Psoas muscle (tissue), 8 donors: ENCODE data around the gene METRNL. TPM values are rescaled to one million over a fixed set of nuclear protein-coding genes. Genes with fewer than 3 reads are reported as not detected.
A peak's percentile ranks its signal among the peaks of the same experiment; 100 is the strongest.

Source experiments
- ATAC-seq, 4 donors: fragments of 200-7000 bp; cut with Tn5 transposase; one replicate each; pipeline ENCODE4 v1.9.1; 2020; ENCODE audit warnings: moderate library complexity in 3 of 4, mild to moderate bottlenecking in 2 of 4
- DNase-seq, 2 donors: peaks; one replicate each; pipeline ENCODE4 v3.0.0-alpha.2; 2020
- H3K27ac ChIP-seq: fragments of 200-600 bp; one replicate; pipeline ENCODE4 v1.8.0; 2022
- H3K27me3 ChIP-seq, 3 donors: fragments of 200-600 bp in 1 of 3; one replicate each; pipeline versions ENCODE4 v1.6.1 to v1.8.0; 2013 to 2022; ENCODE audit warnings: low read length in 2 of 3, mild to moderate bottlenecking in 2 of 3, moderate library complexity in 1 of 3; ENCODE audit not compliant: insufficient read depth in 3 of 3
- H3K36me3 ChIP-seq, 2 donors: fragments of 200-600 bp in 1 of 2; one replicate each; pipeline versions ENCODE4 v1.6.1 to v1.8.0; 2013 to 2022; ENCODE audit warnings: low read depth in 1 of 2, mild to moderate bottlenecking in 1 of 2, moderate library complexity in 1 of 2; ENCODE audit not compliant: insufficient read depth in 1 of 2
- H3K4me1 ChIP-seq: fragments of 200-600 bp; one replicate; pipeline ENCODE4 v1.8.0; 2022
- H3K4me3 ChIP-seq: fragments of 200-600 bp; one replicate; pipeline ENCODE4 v1.8.0; 2022; ENCODE audit warnings: mild to moderate bottlenecking
- H3K9me3 ChIP-seq: fragments of 200-600 bp; one replicate; pipeline ENCODE4 v1.8.0; 2022
- WGBS, 3 donors: extraction: QIAGEN DNeasy Blood & Tissue Kit; methylation state at CpG; one replicate each; pipeline versions ENCODE4 v1.1.6 to v1.1.7; 2013; 5-methylcytosine and 5-hydroxymethylcytosine counted together
- intact Hi-C, 2 donors: fragments of 100-400 bp; cut with DNase I; formaldehyde crosslinking; loops; one replicate each; pipeline versions ENCODE4 v1.11.0 to v1.14.2; 2022
- polyA plus RNA-seq, 3 donors: library from polyadenylated mRNA; stranded (reverse); fragments of 200-250 nt; gene quantifications; one replicate each; pipeline ENCODE4 v1.2.3, GENCODE V29; 2013
- total RNA-seq, 4 donors: library from RNA; stranded (reverse); fragmentation: NEBNext Ultra II Directional in 2 of 4; extraction: Animal tissue kit (Norgen Biotek cat#: 25700) in 2 of 4; gene quantifications; one replicate each; pipeline versions ENCODE4 v1.2.1 to v1.2.4, GENCODE V29; 2021 to 2023
- TF ChIP-seq, protein P1 (sequence below): fragments of 200-600 bp; IDR thresholded peaks from one replicate; pipeline ENCODE4 v1.8.0; 2022; ENCODE audit warnings: antibody characterized with exemption
- donor health status: healthy with polysubstance abuse.
- donor health status: DM: no; HTN: no; CAD: no; lungs with moderate emphysema.
- donor health status: Bipolar disorder and iron deficiency.
- donor health status: healthy.
- donor health status: DM: yes; HTN: yes; CAD: no.
- donor health status: DM: no; HTN: no; CAD: no.
- donor health status: DM: no; HTN: no; CAD: no.
- donor health status: DM: yes; HTN: yes; CAD: no.

Gene METRNL
- total and polyA plus RNA-seq, 7 donors = 6.7 to 81.7 (median 12.1) TPM

DNA sequence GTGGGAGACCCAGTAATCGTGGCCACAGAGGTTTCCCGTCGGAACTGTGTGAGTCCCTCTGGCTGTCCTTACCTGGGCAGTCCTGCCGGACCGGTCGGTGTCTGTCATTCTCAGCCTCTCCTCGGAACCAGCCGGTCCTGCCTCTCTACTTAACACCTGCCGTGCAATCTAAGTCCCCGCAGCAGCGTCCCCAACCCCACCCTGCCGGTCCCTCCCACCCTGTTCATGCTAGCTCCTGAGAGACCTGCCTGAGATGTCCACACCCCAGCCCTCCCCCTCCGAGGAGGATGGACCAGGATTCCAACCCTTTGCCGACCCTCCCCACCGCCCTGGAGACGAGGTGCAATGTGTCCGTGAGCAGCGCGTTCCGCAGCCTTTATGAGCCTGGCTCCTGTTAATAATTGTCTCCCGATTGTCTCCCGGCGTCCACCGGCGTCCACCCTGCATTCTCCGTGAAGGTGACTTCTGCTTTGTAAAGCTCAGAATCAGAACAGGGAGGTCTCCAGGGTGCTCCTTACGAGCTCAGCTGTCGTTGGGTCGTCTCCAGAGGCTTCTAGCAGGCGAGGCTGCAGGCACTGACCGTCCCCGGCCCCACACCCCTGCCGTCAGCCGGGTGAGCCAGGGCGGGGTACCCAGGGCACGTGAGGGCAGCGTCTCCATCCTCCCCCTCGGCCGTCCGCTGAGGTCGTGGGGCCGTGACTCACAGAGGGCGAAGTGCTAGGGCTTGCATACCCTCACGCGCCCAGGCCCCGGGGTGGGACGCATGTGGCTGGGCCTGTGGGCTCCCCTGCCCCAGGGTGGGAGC lies 10.1 kb downstream of the METRNL start:
- H3K9me3 ChIP-seq = no peaks in the 10 kb centered on the region
- peak in 2 of 4 donors; percentile 9 to 21 for ATAC-seq
- no peak for DNase-seq
- peaks cover 0 to 10% (median 0%) of the 10 kb centered on the region in 3 donors for H3K27me3 ChIP-seq
- 56 to 69% (median 63%) methylated on average over 36 to 47 of the region's 47 CpGs for WGBS, 3 donors
- H3K27ac ChIP-seq = no peak overlapping the region
- H3K36me3 ChIP-seq = peaks cover 0 to 10% of the 10 kb centered on the region in 2 donors
- peaks cover 7% of the 10 kb centered on the region for H3K4me1 ChIP-seq
- TF ChIP-seq, protein P1, sequence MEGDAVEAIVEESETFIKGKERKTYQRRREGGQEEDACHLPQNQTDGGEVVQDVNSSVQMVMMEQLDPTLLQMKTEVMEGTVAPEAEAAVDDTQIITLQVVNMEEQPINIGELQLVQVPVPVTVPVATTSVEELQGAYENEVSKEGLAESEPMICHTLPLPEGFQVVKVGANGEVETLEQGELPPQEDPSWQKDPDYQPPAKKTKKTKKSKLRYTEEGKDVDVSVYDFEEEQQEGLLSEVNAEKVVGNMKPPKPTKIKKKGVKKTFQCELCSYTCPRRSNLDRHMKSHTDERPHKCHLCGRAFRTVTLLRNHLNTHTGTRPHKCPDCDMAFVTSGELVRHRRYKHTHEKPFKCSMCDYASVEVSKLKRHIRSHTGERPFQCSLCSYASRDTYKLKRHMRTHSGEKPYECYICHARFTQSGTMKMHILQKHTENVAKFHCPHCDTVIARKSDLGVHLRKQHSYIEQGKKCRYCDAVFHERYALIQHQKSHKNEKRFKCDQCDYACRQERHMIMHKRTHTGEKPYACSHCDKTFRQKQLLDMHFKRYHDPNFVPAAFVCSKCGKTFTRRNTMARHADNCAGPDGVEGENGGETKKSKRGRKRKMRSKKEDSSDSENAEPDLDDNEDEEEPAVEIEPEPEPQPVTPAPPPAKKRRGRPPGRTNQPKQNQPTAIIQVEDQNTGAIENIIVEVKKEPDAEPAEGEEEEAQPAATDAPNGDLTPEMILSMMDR = no peak
- H3K4me3 ChIP-seq = no peak overlapping the region
- intact Hi-C loops = no loop called here

DNA sequence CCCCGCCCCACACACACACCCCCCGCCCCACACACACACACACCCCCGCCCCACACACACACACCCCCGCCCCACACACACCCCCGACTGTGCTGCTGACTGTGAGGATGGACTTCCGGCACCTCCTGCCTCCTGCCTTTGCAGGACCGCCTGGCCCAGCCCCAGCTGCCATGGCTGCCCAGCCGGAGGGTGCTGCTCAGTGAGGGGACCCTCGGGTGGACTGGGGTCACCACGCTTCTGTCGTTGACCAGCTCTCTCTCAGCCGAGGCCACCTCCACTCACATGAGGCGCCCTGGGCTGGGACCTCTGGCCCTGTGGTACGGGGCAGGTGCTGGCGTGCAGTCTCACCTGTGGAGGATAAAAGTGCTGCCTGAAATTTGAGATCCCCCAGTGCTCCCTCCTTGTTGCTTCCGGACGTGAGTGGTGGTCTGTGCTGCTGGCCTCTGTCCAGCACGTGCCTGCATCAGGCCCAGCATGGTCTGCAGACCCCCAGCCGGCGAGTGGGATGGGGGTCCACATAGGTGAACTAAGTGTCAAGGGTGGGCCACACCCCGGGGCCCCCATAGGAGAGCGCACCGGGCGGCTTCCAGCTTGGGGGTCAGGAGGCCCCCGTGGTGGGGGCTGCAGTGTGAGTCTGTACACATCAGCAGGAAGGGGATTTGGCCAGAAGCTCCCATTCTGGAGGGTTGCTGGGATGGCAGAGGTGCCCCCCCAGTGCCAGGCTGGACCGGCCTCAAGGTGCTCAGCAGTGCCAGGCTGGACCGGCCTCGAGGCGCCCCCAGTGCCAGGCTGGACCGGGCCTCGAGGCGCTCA lies 11.2 kb downstream of the METRNL start:
- WGBS, 3 donors = 58 to 72% (median 64%) methylated on average over 27 to 32 of the region's 32 CpGs
- Histone ChIP-seq H3K27ac (no peak overlapping the region), H3K4me1 (peaks cover 7% of the 10 kb centered on the region), H3K4me3 (no peak overlapping the region), H3K9me3 (no peaks in the 10 kb centered on the region), H3K36me3 (peaks cover 0 to 20% of the 10 kb centered on the region in 2 donors), H3K27me3 (peaks cover 0 to 10% (median 0%) of the 10 kb centered on the region in 3 donors)
- TF ChIP-seq, protein P1 = no peak
- no peak for DNase-seq
- intact Hi-C loops = no loop called here
- peak in 1 of 4 donors; percentile 7 for ATAC-seq

DNA sequence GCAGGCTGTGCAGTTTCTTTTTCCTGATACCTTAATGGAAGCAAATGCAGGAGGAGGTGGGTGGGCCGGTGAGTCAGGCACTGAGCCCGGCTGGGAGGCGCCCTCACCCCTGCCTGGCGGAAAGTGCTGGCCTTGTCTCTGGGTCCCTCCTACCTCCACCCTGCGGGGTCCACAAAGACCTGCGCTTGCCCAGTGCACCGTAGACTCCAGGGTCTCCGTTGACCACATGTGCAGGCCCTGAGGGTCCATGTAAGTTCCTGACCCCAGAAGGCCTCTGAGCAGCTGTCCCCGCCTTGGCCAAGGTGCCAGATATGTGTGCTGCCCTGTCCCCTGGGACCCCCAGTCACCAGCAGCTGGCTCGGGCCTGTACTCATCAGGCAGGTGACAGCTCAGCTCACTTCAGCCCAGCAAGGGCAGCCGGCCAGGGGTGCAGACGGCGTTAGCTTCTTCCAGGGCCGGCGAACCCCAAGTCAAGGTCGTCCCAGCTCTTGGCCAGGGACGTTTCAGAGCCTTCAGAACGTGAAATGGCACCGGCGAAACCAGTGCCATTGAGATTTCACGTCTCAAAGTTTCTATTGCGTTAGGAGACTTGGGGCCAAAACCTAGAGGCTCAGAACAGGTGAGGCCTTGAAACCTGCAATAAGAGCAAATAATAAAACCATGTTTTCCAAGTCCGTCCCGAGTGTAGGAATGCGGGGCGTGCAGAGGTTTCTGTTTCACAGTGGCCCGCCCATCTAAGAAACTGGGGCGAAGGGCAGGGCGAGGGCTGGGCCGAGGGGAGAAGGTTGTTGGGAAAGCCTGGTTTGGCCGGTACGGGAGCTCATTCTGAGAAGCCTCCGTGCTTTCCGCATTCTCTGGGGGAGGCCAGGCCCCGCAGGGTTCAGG lies 12.1 kb downstream of the METRNL start:
- 38 to 48% (median 39%) methylated on average over 32 to 35 of the region's 35 CpGs for WGBS, 3 donors
- intact Hi-C loops = no loop called here
- TF ChIP-seq, protein P1 = no peak
- peaks cover 7% of the 10 kb centered on the region for H3K4me1 ChIP-seq
- peaks cover 0 to 20% of the 10 kb centered on the region in 2 donors for H3K36me3 ChIP-seq
- H3K9me3 ChIP-seq = no peaks in the 10 kb centered on the region
- DNase-seq (no peak), ATAC-seq (peak in 3 of 4 donors; percentile 51 to 62 (median 56))
- H3K27me3 ChIP-seq = peaks cover 0 to 10% (median 0%) of the 10 kb centered on the region in 3 donors
- no peak overlapping the region for H3K4me3 ChIP-seq
- H3K27ac ChIP-seq = no peak overlapping the region

DNA sequence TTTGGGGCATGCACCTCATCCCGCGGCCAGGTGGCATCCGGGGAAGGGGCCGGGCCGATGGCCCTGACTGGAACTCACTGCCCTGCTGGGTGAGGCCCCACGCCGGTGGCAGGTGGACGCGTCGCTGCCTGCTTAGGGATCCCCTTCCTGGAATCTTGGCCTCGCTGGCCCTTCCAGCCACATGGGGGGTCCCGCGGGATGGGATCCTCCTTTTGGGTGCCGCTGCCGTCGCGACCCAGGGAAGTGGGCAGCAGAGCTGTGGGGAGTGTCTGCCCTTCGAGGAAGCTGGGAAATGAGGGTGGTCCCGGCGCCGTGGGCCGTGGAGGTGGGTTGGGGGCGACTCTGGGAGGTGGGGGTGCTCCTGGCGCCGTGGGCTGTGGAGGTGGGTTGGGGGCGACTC lies 12.8 kb downstream of the METRNL start:
- Histone ChIP-seq H3K4me1 (peaks cover 13% of the 10 kb centered on the region), H3K27me3 (peaks cover 0 to 10% (median 3%) of the 10 kb centered on the region in 3 donors), H3K9me3 (no peaks in the 10 kb centered on the region), H3K27ac (no peak overlapping the region), H3K4me3 (no peak overlapping the region), H3K36me3 (peaks cover 0 to 20% of the 10 kb centered on the region in 2 donors)
- intact Hi-C loops = no loop called here
- TF ChIP-seq, protein P1 = no peak
- WGBS, 3 donors = 78 to 80% (median 79%) methylated on average over 21 to 26 of the region's 26 CpGs
- DNase-seq (no peak), ATAC-seq (peak in 1 of 4 donors; percentile 7)
